Kasumi-1 (cell line): ENCODE results near the gene GLT8D2.
A peak's percentile ranks its signal among the peaks of the same experiment; 100 is the strongest.

Experiments used
- DNase-seq, 2 experiments: peaks; one replicate each; lab custom pipeline; 2025; lab: John Stamatoyannopoulos, UW

GLT8D2 gene, protein sequence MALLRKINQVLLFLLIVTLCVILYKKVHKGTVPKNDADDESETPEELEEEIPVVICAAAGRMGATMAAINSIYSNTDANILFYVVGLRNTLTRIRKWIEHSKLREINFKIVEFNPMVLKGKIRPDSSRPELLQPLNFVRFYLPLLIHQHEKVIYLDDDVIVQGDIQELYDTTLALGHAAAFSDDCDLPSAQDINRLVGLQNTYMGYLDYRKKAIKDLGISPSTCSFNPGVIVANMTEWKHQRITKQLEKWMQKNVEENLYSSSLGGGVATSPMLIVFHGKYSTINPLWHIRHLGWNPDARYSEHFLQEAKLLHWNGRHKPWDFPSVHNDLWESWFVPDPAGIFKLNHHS

DNA sequence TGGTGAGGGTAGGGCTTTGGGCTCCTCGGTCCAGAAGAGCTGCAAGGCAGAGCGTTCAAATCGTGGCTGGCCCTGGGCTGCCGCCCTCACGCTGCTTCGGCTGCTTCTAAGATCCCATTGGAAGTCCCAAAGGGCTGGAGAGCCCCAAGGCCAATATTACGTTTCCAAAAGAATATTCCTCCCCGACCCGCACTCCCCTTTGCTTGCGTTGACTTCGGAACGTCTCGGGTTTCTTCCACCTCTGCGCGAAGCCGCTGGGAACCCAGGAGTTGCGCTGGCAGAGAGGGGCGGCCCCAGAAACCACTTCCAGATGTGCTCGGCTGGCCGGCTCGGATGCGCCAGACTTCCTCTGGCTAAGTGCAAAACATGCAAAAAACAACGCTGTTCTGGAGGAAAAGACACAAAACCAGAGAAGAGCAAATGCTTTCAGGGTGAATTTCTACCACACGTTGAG is at the start of gene GLT8D2:
Gene GLT8D2, minus strand, starts transcription at position 285 of the 454 bp plus-strand sequence. CDS start 30,539 bp downstream, outside the sequence.
- peak; percentile 26 to 28 for DNase-seq

DNA sequence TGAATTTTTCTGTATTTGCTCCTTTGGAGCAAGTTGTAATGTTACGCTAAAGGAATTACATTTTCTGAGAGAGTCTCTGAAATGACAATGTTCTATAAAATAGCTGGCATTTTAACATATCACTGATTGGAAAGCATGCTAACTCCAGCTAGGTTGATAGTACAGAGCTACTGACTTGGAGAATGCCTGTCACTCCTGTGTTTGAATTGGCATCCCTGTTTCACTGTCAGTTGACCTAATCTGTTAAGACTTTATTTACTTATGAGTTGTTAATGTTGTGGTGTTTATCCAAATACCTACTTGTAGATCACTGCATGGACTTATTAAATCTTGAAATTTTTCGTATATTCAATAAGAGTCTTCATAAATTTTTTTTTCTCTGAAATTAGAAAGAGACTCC is 48.0 kb upstream of the GLT8D2 start:
- no peak for DNase-seq

DNA sequence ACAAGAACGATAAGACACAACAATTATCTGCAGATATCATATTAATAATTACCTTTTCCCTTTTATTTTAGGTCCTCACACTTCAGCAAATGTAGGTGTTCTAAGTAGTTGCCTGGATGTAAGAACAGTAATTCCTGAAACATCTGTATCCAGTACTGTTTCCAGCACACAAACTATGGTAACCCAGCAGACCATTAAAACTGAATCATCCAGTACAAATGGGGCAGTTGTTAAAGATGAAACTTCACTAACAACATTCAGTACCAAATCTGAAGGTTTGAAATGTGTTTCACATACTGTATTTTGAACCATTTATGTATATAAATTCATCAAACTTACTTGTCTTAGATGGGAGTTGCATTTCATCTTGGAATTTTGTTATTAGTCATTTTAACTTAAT is 45.3 kb upstream of the GLT8D2 start:
- DNase-seq = no peak

DNA sequence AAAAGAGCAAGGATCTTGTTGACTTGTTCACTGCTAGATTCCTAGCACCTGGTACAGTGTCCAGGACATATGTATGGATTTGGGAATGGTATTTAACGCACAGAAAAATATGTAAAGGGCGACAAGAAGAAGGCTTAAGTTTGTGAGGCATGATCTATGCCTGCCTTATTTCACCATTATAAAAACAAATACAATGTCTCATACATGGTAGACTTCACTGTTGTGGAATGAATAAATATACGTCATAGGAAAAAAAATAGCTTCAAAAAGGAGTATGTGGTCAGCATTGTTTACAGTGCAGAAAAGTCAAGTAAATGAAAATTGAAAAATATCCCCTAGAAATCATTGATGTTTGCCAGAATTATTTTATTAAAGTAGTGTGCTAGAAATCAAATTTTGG is 44.3 kb upstream of the GLT8D2 start:
- no peak for DNase-seq

DNA sequence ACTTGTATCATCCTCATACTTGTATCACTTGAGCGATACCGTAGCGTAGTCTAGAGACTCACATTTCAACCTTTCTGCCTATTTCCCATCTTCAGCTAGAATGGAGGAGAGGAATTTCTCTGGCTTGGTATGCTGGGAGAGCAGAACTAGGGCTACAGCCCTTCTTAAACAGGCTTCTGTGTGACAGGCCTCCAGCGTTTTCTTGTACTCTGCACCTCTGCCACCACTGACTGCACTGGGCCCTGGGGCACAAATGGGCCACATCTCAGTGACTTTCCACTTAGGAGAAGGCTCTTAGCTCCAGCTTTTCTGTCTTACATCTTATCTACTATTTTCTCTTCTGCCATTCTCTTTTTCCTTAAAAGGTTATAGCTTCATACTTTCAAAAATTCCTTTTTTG is 41.1 kb upstream of the GLT8D2 start:
- no peak for DNase-seq

DNA sequence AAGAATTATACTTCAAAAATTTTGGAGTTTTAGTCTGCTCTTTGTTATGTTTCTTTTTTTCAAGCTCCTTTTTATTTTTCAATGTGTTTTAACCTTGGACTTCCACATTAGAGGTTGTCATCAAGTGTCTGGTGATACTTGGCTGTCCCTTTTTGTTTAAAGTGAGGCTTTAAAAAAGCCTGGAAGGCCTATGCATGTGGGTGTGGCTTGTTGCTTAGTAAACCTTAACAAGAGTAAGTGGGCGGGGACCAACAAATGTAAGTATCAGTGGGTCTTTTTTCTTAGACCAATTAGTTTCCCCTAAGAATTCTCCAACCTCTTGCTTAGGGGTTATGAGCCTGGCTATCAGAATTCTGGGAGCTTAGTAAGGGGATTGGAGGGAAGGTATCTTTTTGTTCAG is 40.7 kb upstream of the GLT8D2 start:
- DNase-seq = no peak

DNA sequence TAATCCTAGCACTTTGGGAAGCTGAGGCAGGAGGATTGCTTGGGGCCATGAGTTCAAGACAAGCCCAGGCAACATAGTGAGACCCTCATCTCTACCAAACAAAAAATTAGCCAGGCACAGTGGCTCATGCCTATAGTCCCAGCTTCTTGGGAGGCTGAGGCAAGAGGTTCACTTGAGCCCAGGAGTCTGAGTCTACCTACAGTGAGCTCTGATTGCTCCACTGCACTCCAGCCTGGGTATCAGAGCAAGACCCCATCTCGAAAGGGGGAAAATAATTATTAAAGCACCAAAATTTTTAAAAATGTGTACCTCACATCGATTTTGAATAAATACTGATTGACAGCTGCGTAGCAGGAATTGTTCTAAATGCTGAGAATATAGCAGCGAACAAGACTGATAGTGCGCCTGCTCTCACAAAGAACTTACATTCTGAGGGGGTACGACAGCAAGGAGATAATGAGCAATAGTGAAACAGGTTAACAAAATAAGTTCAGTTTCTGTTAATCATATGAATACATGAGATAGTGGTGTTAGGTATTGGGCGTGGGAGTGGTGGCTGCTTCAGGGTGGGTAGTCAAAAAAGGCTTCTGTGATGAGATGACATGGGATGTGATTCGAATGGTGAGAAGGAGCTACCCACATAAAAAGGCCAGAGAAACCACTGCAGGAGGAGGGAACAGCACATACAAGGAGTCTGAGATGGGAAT is 33.9 kb upstream of the GLT8D2 start:
- no peak for DNase-seq

DNA sequence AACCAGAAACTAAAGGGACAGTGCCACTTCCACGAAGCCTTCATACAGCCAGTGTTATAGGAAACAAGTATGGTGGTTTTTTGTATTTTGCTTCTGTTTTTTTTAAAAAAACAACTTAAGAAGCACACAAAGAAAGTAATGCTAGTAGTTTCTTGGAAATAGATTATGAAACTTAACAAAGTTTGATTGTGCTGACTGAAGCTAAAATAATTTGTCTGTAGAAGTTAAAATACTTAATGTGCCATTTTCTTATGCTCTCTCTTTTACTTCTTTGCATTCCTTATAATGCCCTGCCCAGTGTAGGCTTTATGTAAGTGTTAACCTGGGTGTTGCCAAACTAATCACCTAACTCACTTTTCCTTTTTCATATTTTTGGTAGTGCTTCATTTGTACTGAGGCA is 30.8 kb upstream of the GLT8D2 start:
- no peak for DNase-seq

DNA sequence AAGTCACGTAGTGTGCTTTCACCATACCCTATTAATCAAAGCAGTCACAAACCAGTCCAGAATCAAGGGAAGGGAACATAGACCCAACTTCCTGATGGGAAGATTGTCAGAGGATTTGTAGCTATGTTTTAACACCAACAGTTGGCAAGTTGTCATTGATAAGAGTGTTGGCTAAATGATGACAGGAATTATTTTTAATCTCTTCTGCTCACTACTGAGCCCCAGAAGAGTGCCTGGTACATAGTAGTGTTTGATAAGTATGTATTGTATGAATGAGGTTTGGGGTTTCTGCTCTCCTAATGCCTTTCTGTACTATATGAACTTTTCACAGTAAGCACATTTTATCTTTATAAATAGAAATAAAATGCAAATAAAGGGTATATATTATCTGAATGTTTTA is 29.0 kb upstream of the GLT8D2 start:
- no peak for DNase-seq

DNA sequence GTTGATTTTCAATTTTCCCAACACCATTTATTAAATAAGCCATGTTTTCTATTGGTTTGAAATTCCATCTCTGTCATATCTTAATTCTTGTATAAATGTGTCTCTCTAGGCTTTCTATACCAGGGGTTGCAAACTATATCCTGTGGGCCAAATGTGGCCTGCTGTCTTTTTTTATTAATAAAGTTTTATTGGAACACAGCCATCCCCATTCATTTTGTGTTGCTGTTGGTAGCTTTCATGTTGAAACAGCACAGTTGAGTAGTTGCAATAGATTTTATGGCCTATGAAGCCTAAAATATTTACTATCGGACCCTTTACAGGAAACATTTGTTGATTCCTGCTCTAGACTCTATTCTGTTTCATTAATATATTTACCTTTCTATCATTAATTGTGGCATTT is 23.7 kb upstream of the GLT8D2 start:
- DNase-seq = no peak

DNA sequence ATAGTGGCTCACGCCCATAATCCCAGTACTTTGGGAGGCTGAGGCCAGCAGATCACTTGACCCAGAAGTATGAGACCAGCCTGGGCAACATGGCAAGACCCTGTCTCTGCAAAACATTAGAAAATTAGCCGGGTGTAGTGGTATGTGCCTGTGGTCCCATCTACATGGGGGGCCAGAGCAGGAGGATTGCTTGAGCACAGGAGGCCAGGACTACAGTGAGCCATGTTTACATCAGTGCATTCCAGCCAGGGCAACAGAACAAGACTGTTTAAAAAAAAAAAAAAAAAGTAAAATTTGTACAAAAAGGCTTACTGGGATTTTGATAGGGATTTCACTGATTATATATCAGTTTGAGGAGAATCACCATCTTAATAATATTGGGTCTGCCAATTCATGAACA is 22.1 kb upstream of the GLT8D2 start:
- DNase-seq = no peak

DNA sequence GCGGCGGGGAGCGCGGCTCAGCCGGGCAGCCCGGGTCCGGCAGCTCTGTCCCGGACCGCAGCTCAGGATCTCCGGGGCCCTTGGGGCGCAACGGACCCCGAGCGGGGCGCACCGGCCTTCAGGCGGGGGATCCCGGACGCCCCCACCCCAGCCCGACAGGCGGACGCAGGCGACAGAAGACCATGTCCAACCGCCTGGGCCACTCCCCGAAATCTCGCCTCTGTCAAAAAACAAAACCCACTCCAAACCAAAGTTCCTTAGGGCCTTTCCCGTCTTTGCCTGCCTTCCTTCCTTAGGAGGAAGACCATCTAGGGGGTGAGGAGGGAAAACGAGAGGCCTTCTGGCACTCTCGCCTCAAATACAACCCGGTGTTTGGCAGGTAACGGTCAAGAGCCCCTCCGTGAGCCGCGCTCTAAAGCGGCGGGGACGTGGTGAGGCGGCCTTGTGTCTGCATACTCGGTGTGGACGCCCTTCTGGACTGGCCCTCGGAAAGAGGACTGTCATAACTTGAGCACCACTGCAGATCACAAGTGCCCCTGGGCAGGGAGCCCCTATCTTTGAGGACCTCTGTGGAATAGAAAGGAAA is 14.9 kb upstream of the GLT8D2 start:
- no peak for DNase-seq

DNA sequence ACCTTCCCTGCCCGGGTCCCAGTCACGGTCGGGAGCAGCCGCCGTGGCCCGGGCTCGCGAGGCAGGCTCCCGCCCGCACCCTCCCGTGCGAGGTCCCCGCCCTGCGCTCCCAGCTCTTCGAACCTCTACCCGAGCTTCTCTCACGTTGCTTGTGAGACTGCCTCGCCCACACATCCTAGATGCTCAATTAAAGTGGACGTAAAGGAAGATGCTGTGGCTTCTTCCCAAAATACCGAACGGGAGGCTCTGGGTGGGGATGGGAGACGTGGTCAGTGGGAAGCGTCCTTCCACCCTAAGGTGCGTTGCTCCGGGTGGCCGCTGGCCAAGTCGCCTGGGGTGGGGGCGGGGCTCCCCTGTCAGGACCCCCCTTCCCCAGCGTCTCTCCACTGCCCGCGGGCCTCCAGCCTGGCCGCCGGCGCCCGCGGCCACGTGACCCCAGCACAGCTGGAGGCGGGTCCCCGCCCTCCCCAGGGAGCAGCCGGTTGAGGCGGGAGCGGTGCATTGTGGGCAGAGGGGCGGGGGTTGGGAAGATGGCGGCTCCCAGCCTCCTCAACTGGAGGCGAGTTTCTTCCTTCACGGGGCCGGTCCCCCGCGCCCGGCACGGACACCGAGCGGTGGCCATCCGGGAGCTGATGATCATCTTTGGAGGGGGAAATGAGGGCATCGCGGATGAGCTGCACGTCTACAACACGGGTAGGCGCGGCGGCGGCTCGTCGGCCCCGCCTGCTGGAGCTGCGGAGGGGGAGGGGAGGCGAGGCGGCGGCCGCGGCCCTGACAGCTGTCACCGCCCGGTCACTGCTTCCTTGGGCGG is 14.2 kb upstream of the GLT8D2 start, which contains the start of gene HCFC2:
Gene HCFC2, plus strand, starts transcription at position 501 of the 811 bp plus-strand sequence. Its CDS starts 30 bp downstream, at position 531.
- peak; percentile 72 to 79 for DNase-seq

DNA sequence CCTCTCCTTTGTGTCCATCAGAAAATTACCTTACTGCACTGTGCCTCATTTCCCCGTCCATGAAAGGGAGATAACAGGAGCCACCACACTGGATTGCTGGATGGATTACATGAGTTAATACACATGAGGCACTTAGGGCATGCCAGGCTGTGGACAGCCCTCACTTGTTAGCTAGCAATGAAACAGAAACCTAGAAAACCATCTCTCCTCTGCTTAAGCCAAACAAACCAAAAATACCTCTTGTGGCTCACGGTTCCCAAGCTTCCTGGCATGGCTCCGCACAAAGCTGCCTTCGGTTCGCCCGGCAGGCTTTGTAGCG is 13.7 kb upstream of the GLT8D2 start:
- peak; percentile 39 to 40 for DNase-seq

DNA sequence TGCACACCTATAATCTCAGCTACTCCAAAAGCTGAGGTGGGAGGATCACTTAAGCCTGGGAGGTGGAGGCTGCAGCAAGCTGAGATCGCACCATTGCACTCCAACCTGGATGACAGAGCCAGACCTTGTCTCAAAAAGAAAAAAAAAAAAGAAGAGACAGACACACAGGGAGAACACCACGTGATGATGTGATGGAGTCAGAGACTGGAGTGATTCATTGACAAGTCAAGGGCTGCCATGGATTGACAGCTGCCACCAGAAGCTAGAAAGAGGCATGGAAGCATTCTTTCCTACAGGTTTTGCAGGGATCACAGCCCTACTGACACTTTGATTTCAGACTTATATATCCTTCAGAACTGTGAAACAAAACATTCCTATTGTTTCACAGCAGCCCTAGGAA is 10.8 kb upstream of the GLT8D2 start:
- DNase-seq = no peak

DNA sequence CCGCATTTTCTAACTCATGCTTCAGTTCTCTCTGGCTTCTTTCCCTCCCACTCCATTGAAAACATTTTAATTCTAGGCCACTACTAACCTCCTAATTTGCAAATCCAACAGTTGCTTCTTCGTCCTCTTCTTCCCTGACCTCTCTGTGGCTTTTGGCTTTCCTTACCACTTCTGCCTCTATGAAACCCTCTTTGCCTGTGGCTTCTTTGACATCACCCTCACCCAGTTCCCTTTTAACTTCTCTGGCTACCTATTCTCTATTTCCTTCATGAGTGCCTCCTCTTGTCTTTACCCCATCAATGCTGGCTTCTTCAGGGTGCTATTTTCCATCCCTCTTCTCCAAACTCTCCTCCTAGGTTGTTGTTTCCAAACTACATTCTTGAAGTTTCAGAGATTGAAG is 10.0 kb upstream of the GLT8D2 start:
- peak in 1 of 2 experiments; percentile 14 for DNase-seq

DNA sequence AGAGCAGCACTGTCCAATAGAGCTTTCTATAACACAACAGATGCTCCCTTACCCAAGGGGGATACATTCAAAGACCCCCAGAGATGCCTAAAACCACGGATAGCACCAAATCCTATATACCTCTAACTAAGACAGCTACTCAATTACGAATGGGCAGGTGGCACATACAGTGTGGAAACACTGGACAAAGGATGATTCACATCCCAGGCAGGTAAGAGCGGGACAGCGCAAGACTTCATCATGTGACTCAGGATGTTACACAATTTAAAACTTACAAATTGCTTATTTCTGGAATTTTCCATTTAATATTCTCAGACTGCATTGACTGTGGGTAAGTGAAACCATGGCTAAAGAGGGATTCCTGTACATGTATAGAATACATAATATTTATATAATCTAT is 8.8 kb upstream of the GLT8D2 start:
- no peak for DNase-seq

DNA sequence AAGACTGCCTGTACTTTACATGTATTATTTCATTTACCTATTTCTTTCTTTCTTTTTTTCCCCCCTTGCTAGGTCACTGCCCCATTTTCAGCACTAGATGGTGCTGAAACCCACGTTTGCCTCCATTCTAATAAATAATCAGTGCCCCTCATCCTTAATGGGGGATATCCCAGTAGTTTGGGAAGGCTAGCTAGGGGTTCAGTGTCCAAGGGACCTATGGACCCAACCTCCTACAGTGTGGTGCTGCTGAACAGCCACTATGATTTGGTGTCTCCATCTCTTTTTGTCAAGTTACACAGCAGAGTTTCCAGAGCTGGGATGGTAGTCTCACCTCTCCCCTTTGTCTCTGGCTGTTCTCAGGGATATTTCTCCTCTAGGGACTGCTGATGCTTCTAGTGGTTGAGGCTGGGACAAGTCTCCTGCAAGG is 7.8 kb upstream of the GLT8D2 start:
- peak; percentile 53 to 55 for DNase-seq

DNA sequence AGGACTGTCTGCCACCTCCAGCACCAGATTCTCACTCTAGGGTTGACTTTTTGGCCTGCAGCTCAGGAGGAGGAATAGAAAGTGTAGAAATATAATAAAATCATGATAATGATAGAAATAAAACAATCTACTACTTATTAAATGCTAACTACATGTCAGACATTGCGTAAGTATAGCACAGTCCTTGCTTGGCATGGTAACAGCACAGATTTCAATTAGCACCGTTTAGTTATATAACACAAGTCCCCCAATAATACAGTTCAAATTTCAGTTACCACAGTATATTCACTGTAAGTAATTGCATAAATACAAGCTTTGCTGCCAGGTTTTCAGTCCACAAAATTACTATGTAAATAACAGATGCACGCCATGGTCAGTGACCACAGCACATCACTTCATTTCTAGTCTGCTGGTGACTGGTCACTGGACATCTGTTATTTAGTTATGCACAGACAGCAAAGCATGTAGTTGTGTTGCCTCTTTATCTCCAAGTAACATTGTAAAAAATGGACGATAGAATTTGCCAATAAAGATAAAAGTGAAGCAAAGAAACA is 6.5 kb upstream of the GLT8D2 start:
- no peak for DNase-seq

DNA sequence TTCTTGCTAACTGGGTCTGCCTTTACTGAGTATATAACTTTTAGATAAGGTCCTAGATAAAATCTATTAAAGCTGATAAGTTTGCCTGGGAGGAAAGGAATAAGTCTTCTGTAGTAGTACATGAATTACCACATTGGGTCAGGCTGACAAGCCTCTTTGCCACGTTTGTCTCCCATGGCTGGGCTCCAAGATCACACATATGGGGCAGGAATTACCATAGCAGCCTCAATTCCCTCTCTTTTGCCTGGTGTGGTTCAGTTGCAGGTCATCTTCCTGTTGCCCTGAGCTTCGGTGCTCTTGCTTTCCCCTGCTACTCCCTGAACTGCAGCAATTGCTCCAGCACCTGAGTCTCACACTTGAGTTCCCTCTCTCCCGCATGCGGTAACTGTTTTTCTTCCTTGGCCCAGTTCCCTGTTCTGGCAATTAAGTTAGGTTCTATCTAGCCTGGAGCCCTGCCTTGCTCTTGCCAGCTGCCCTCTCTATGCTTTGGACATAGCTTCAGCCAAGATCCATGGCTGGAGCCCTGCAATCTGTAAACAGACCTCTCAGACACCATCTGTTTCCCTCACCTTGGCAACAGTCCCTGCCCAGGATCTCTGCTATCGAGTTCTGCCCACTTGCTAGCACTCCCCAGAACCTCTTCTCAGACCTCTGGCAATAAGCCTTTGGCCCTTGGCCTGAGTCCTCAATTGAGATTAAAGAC is 5.8 kb upstream of the GLT8D2 start:
- DNase-seq = no peak

DNA sequence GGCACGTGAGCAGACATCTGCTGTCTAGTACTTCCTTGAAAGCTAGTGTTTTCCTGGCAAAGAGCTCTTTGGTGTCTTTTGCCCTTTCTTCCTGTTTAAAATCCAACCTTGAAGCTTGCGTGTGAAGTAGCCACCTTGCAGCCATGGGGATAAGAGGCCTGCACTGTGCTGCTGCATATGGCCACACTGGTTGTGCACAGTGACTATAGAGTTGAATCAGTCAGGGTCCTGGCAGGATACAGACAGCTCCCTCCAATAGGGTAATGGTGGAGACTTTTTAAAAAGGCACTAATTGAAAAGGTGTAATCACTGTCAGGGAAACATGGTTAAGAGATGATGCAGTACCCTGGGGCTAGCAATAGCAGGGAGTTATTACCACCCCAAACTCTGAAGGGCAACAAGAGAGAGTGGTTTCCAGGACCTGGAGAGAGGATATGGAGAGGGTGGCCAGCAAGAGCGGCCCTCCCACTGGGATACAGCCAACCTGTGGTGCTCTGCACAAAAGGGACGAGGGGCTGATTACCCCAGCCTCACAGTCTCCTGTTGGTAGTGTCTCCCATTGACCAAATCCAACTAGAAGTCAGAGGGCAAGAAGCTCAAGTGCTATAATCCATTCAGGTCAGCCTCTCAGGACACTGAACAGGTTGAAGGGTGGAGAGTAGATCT is 4.8 kb upstream of the GLT8D2 start:
- no peak for DNase-seq
